HepG2 (cell line): Measurements from ENCODE around the gene C1QB. TPM values are rescaled to one million over a fixed set of nuclear protein-coding genes. Genes with fewer than 3 reads are reported as not detected.

Experiments
- ATAC-seq: fragments of 200-7000 bp; cut with Tn5 transposase; 3 replicates; pipeline ENCODE4 v1.9.1; 2020; ENCODE audit warnings: mild to moderate bottlenecking, moderate library complexity
- BruUV-seq: library from RNA; stranded (reverse); fragments of 400-500 nt; replicated peaks from 2 replicates; lab custom pipeline; 2021; lab: Mats Ljungman, UMichigan
- CTCF ChIA-PET: fragments of 300-600 bp; formaldehyde crosslinking; extraction: SDS; loops from one replicate; lab custom pipeline; 2021; ENCODE audit warnings: low total read pairs, inconsistent platforms, low intra/inter-chr PET ratio; lab: Yijun Ruan, JAX
- POLR2A ChIA-PET: fragments of 350-600 bp; sonication (Branson Sonifier 250); formaldehyde crosslinking; loops from one replicate; lab custom pipeline; 2020; ENCODE audit warnings: antibody characterized with exemption, inconsistent platforms; lab: Yijun Ruan, JAX
- DNase-seq: peaks from one replicate; pipeline ENCODE4 v3.0.0-alpha.2; 2015; ENCODE audit warnings: low spot score
- FAIRE-seq: peaks from 3 replicates; lab custom pipeline; 2011; peaks lifted over from hg19 to GRCh38; lab: Jason Lieb, UNC
- H2AFZ ChIP-seq: one replicate; pipeline ENCODE4 v1.6.1; 2011; ENCODE audit warnings: low read length, inconsistent platforms
- H3K27ac ChIP-seq: fragments of 300-600 bp; 3 replicates; pipeline ENCODE4 v1.8.0; 2011; ENCODE audit warnings: mixed run types, mild to moderate bottlenecking, mixed read lengths, low read length, inconsistent platforms; ENCODE audit not compliant: insufficient read depth; ENCODE audit errors: extremely low read length
- H3K27me3 ChIP-seq, 2 experiments: fragments of 200-600 bp in 1 of 2; 2 replicates in 1 of 2; 3 replicates in 1 of 2; pipeline versions ENCODE4 v1.6.0 to v1.8.0; 2011; ENCODE audit warnings: low read length in 2 of 2, mild to moderate bottlenecking in 2 of 2, moderate library complexity in 2 of 2, inconsistent platforms in 1 of 2; ENCODE audit not compliant: insufficient read depth in 2 of 2, control insufficient read depth in 1 of 2
- H3K36me3 ChIP-seq, 2 experiments: fragments of 200-600 bp in 1 of 2; replicated peaks in 1 of 2; 2 replicates in 1 of 2; 3 replicates in 1 of 2; pipeline versions ENCODE4 v1.5.1 to v1.8.0; 2011; ENCODE audit warnings: low read length in 2 of 2, inconsistent platforms in 1 of 2; ENCODE audit not compliant: insufficient read depth in 2 of 2, control insufficient read depth in 1 of 2
- H3K4me1 ChIP-seq: 2 replicates; pipeline ENCODE4 v1.5.1; 2012; ENCODE audit warnings: low read length, inconsistent platforms; ENCODE audit not compliant: insufficient read depth
- H3K4me2 ChIP-seq: 2 replicates; pipeline ENCODE4 v1.6.0; 2011; ENCODE audit warnings: low read depth, low read length, inconsistent platforms
- H3K4me3 ChIP-seq, 3 experiments: fragments of 200-600 bp in 1 of 3; sonication (generic), shearing (Covaris generic) in 1 of 3; replicated peaks in 1 of 3; 2 replicates each; pipeline ENCODE4 v1.5.1; 2011 to 2016; ENCODE audit warnings: low read length in 3 of 3, inconsistent platforms in 2 of 3, low read depth in 2 of 3, mild to moderate bottlenecking in 2 of 3, control low read depth in 1 of 3, mixed read lengths in 1 of 3; ENCODE audit not compliant: insufficient read depth in 1 of 3
- H3K79me2 ChIP-seq: one replicate; pipeline ENCODE4 v1.6.1; 2011; ENCODE audit warnings: low read length, inconsistent platforms; ENCODE audit not compliant: insufficient read depth
- H3K9ac ChIP-seq: 2 replicates; pipeline ENCODE4 v1.6.0; 2011; ENCODE audit warnings: mild to moderate bottlenecking, low read depth, low read length, inconsistent platforms; ENCODE audit not compliant: insufficient read depth
- H3K9me3 ChIP-seq: 2 replicates; pipeline ENCODE4 v1.5.1; 2012; ENCODE audit warnings: mild to moderate bottlenecking, low read length
- H4K20me1 ChIP-seq: 2 replicates; pipeline ENCODE4 v1.6.0; 2011; ENCODE audit warnings: inconsistent platforms, mild to moderate bottlenecking, low read length, moderate library complexity; ENCODE audit not compliant: insufficient read depth
- HDAC2 ChIP-seq: sonication (generic); formaldehyde crosslinking; IDR thresholded peaks from 2 replicates; pipeline ENCODE4 v1.4.0; 2020; ENCODE audit warnings: missing genetic modification reagents
- PHB2 ChIP-seq: fragments of 450-650 bp; IDR thresholded peaks from 2 replicates; pipeline ENCODE4 v1.6.1; 2018; ENCODE audit not compliant: partially characterized antibody
- REPIN1 ChIP-seq: sonication (generic); formaldehyde crosslinking; IDR thresholded peaks from 2 replicates; pipeline ENCODE4 v1.8.0; 2022; ENCODE audit warnings: missing genetic modification reagents, low read depth, mild to moderate bottlenecking, borderline replicate concordance
- THRA ChIP-seq: sonication (generic); formaldehyde crosslinking; IDR thresholded peaks from 2 replicates; pipeline ENCODE4 v1.4.0; 2020; ENCODE audit warnings: missing genetic modification reagents, borderline replicate concordance
- ZFP90 ChIP-seq: sonication (generic); formaldehyde crosslinking; IDR thresholded peaks from 2 replicates; pipeline ENCODE4 v1.8.0; 2022; ENCODE audit warnings: missing genetic modification reagents, mild to moderate bottlenecking, inconsistent platforms, borderline replicate concordance
- WGBS: methylation state at CpG from one replicate; pipeline ENCODE4 v1.1.6; 2017; ENCODE audit warnings: low lambda C conversion rate; 5-methylcytosine and 5-hydroxymethylcytosine counted together
- in situ Hi-C: cut with HindIII; loops from 2 replicates; pipeline ENCODE4 v1.10.0; 2017; ENCODE audit warnings: low pct_unique_long_range_greater_than_20kb; ENCODE audit not compliant: extremely low pct_ligation_motif_present
- intact Hi-C: fragments of 100-400 bp; cut with micrococcal nuclease; formaldehyde crosslinking; loops from one replicate; pipeline ENCODE4 v1.10.0; 2022; ENCODE audit not compliant: unreplicated experiment
- polyA plus RNA-seq, 8 experiments: library from polyadenylated mRNA; depleted of rRNA in 3 of 8; stranded (reverse) in 7 of 8; unstranded in 1 of 8; fragments of >200 nt; fragmentation: Illumina TruSeq in 4 of 8; extraction: Trizol in 4 of 8; gene quantifications; 2 replicates each; pipeline versions ENCODE4 v1.2.1 to v1.2.3, GENCODE V29; 2011 to 2016; ENCODE audit warnings: low read depth in 4 of 8, missing spikeins in 1 of 8, mixed read lengths in 1 of 8; ENCODE audit not compliant: insufficient read depth in 1 of 8
- total RNA-seq, 5 experiments: library from RNA; depleted of rRNA; stranded (reverse); fragments of >200 nt; fragmentation: Illumina TruSeq; extraction: Trizol; gene quantifications; 2 replicates each; pipeline ENCODE4 v1.2.3, GENCODE V29; 2016; ENCODE audit warnings: low read depth in 1 of 5
- TF ChIP-seq, protein P1 (sequence below): sonication (generic); formaldehyde crosslinking; IDR thresholded peaks from 2 replicates; pipeline ENCODE4 v1.5.0; 2020; ENCODE audit warnings: mild to moderate bottlenecking, missing genetic modification reagents
- TF ChIP-seq, protein P2 (sequence below): sonication (generic); formaldehyde crosslinking; IDR thresholded peaks from 2 replicates; pipeline ENCODE4 v1.4.0; 2020; ENCODE audit warnings: low read depth, missing genetic modification reagents

C1QB gene
- total and polyA plus RNA-seq, 2 of the 13 experiments (the other 11 are each of a cell fraction or from before 2014, with no cell fraction given): not detected

DNA sequence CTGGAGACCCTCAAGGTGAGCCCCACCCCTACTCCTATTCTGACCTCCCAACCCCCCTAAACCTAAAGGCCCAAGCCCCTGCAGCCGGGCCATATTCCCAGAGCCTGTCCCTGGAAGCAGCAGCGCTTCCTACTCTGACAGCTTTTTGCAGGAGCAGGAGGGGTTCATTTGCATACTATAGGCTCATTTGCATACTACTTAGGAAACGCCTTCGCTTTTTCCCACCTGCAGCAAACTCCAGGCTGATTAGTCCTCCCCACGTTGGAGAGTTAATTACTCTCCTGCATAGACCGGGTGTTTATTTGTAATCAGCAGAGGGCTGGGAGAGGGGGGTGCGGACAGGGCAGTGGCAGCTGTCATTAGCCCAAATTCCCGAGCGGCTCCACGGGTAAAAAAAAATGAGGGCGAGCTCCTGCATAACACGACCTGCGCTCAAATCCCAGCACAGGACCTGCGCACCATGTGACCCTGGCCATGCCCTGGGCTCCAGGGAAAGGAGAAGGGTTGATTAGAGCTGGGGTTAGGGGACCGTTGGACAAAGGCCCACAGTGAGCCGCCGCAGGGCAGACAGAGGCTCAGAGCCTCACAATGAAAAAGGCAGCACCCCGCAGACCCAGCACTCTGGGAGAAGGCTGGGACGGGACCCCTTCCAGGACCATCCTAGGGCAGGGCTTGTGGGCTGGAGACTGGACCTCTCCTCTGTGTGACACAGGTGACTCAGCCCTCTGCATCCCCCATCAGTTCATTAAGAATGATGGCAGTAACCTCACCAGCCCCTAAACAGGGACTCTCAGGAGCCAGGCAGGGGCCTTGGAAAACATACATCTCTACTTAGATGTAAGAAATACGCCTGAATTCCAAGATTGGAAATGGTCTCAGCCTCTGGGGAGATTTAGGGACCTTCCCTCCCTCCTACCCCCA, 26.5 kb upstream of the C1QB start:
- whole genome bisulfite sequencing: 34% methylated on average over 15 of the region's 20 CpGs
- no peak for DNase-seq
- Histone ChIP-seq H3K4me3 (no peak overlapping the region), H2AFZ (no peak overlapping the region), H3K27ac (no peak overlapping the region), H3K9me3 (no peaks in the 10 kb centered on the region), H4K20me1 (0 out of 2 replicates have a peak, but pooled peaks cover 6% of the 10 kb centered on the region), H3K36me3 (no peaks in the 10 kb centered on the region), H3K4me2 (no peak overlapping the region), H3K4me1 (no peaks in the 10 kb centered on the region), H3K9ac (no peak overlapping the region), H3K27me3 (peaks cover 3 to 28% of the 10 kb centered on the region in 2 experiments; a peak in 2 of 5 replicates), H3K79me2 (no peaks in the 10 kb centered on the region)
- FAIRE-seq: no peak
- CTCF ChIA-PET: no interaction called here
- no peak for ATAC-seq
- in situ Hi-C loops (no loop called here), intact Hi-C loops (no loop called here)
- no TSS peak for BruUV-seq
- POLR2A ChIA-PET: no interaction called here
- TF ChIP-seq ZFP90 (CRISPR knock-in tag) (no peak), THRA (no peak), PHB2 (no peak), HDAC2 (CRISPR knock-in tag) (no peak), REPIN1 (CRISPR knock-in tag) (no peak)
- TF ChIP-seq, protein P1, sequence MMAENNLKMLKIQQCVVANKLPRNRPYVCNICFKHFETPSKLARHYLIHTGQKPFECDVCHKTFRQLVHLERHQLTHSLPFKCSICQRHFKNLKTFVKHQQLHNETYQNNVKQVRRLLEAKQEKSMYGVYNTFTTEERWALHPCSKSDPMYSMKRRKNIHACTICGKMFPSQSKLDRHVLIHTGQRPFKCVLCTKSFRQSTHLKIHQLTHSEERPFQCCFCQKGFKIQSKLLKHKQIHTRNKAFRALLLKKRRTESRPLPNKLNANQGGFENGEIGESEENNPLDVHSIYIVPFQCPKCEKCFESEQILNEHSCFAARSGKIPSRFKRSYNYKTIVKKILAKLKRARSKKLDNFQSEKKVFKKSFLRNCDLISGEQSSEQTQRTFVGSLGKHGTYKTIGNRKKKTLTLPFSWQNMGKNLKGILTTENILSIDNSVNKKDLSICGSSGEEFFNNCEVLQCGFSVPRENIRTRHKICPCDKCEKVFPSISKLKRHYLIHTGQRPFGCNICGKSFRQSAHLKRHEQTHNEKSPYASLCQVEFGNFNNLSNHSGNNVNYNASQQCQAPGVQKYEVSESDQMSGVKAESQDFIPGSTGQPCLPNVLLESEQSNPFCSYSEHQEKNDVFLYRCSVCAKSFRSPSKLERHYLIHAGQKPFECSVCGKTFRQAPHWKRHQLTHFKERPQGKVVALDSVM (CRISPR knock-in tag): no peak
- TF ChIP-seq, protein P2, sequence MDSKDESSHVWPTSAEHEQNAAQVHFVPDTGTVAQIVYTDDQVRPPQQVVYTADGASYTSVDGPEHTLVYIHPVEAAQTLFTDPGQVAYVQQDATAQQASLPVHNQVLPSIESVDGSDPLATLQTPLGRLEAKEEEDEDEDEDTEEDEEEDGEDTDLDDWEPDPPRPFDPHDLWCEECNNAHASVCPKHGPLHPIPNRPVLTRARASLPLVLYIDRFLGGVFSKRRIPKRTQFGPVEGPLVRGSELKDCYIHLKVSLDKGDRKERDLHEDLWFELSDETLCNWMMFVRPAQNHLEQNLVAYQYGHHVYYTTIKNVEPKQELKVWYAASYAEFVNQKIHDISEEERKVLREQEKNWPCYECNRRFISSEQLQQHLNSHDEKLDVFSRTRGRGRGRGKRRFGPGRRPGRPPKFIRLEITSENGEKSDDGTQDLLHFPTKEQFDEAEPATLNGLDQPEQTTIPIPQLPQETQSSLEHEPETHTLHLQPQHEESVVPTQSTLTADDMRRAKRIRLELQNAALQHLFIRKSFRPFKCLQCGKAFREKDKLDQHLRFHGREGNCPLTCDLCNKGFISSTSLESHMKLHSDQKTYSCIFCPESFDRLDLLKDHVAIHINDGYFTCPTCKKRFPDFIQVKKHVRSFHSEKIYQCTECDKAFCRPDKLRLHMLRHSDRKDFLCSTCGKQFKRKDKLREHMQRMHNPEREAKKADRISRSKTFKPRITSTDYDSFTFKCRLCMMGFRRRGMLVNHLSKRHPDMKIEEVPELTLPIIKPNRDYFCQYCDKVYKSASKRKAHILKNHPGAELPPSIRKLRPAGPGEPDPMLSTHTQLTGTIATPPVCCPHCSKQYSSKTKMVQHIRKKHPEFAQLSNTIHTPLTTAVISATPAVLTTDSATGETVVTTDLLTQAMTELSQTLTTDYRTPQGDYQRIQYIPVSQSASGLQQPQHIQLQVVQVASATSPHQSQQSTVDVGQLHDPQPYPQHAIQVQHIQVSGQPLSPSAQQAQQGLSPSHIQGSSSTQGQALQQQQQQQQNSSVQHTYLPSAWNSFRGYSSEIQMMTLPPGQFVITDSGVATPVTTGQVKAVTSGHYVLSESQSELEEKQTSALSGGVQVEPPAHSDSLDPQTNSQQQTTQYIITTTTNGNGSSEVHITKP (CRISPR knock-in tag): no peak
